GM18870 (cell line): ENCODE data around the gene MYT1.
"Not testable (repeated sequence)": the region's sequence is repeated elsewhere in the genome, so short reads cannot be mapped to it uniquely, and the experiment has no call there.

Experiments
- ATAC-seq: cut with Tn5 transposase; IDR thresholded peaks from one replicate; pipeline ENCODE4 v1.9.1; 2021; ENCODE audit warnings: moderate library complexity; ENCODE audit not compliant: unreplicated experiment

Gene MYT1

GRCh38 chr20:64260239-64260638 lies 96.0 kb downstream of the MYT1 start:
- ATAC-seq: no peak

GRCh38 chr20:64261138-64261537 lies 96.9 kb downstream of the MYT1 start:
- ATAC-seq: no peak

- no peak for ATAC-seq
Observed at GRCh38 chr20:64264091-64264490, 99.8 kb downstream of the MYT1 start.

DNA sequence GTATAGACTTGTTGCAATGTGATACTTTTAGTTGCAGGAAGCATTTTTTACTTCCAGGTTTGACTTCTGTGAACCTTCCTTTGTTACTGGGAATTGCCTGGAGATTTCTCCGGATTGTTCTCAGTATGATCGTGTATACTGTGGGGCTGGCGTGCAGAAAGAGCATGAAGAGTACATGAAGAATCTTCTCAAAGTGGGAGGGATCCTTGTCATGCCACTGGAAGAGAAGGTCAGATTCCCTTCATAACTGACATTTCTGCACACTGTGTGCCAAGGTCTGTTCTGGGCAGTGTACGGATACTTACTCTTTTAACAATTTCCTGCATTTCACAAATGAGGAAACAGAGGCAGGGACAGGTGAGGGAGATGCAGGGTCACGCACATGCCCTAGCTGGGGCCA lies 100.9 kb downstream of the MYT1 start:
- ATAC-seq: no peak

GRCh38 chr20:64266988-64267387 lies 102.7 kb downstream of the MYT1 start:
- no peak for ATAC-seq

GRCh38 chr20:64268174-64268573 lies 103.9 kb downstream of the MYT1 start:
- ATAC-seq: no peak

- ATAC-seq: no peak
Observed at GRCh38 chr20:64269604-64270411, 105.6 kb downstream of the MYT1 start.

- no peak for ATAC-seq
Observed at GRCh38 chr20:64271636-64272035, 107.4 kb downstream of the MYT1 start.

GRCh38 chr20:64273109-64273508 lies 108.9 kb downstream of the MYT1 start:
- no peak for ATAC-seq

DNA sequence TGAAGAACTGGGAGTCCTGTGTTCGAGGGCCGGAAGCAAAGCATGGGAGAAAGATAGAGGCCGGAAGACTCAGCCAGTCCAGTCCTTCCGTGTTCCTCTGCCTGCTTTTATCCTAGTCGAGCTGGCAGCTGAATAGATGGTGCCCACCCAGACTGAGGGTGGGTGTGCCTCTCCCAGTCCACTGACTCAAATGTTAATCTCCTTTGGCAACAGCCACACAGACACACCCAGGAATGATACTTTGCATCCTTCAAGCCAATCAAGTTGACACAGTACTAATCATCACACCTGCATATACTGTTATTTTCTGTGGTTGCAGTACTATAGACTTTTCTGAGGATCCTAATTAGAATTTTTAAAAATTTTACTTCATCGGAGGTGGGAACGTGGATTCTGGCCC lies 112.6 kb downstream of the MYT1 start:
- ATAC-seq: no peak

- ATAC-seq: no peak
Observed at GRCh38 chr20:64277571-64278316, 113.5 kb downstream of the MYT1 start.

DNA sequence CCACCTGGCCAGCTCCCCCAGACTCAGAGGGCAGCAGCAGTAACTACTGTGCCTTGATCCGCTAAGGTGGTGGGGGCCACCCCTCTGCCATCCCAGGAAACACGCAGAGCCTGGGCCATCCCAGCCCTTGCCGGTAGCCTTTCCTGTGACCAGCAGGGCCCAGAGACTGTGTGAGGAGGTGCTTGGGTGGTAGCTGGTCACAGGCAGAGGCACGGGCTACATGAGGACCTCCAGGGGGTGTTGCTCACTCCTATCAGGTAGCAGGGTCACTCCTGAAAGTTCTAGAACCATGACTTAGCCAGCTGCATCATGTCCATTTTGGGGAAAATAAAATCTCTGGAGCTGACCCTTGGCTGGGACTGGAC lies 114.0 kb downstream of the MYT1 start:
- no peak for ATAC-seq

GRCh38 chr20:64279826-64280459 lies 115.7 kb downstream of the MYT1 start:
- no peak for ATAC-seq

DNA sequence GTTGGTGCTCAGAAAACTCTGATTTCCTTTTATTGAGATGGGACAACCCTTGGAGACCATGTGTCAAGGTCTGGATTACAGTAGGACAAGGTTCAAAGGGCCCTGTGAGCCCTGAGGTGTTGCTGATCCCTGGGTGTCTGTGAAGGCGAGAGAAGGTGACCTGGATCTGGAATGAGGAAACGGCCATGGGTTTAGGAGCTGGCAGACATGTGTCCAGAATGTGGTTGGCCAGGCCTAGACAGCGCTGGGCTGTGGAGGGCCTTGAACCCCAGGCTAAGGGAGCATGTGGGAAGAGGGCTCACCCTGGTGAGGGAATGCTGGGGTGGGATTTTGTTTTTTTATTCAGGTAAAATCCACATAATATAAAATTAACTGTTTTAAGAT lies 116.2 kb downstream of the MYT1 start:
- ATAC-seq: no peak

GRCh38 chr20:64283646-64284045 lies 119.4 kb downstream of the MYT1 start:
- no peak for ATAC-seq

- peak; percentile 94 for ATAC-seq
Observed at GRCh38 chr20:64285579-64286446, 121.6 kb downstream of the MYT1 start.

DNA sequence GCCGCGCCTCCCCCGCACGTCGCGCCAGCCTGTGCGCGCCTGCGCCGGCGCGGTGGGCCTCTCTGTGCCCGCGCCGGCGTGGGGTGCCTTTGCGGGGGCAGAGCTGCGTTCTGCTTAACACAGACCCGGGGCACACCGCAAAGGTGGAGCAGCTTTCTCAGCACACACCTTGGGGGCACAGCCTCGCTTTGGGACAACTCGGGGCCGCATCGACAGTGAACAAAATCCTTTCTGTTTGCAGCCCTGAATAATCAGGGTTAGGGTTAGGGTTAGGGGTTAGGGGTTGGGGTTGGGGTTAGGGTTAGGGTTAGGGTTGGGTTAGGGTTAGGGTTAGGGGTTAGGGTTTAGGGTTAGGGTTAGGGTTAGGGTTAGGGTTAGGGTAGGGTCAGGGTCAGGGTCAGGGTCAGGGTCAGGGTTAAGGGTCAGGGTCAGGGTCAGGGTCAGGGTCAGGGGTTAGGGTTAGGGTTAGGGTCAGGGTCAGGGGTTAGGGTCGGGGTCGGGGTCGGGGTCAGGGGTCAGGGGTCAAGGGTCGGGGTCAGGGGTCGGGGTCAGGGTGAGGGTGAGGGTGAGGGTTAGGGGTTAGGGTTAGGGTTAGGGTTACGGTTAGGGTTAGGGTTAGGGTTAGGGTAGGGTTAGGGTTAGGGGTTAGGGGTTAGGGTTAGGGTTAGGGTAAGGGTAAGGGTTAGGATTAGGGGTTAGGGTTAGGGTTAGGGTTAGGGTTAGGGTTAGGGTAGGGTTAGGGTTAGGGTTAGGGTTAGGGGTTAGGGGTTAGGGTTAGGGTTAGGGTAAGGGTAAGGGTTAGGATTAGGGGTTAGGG lies 122.4 kb downstream of the MYT1 start:
- ATAC-seq: not testable (repeated sequence)

DNA sequence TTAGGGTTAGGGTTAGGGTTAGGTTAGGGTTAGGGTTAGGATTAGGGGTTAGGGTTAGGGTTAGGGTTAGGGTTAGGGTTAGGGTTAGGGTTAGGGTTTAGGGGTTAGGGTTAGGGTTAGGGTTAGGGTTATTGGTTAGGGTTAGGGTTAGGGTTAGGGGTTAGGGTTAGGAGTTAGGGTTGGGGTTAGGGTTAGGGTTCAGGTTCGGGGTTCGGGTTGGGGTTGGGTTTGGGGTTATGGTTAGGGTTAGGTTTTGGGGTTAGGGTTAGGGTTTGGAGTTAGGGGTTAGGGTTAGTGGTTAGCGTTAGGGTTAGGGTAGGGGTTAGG lies 123.0 kb downstream of the MYT1 start:
- ATAC-seq: not testable (repeated sequence)
